PFSK-1 (cell line): ENCODE results near the gene KLF5.

ENCODE experiments used
- POLR2AphosphoS5 ChIP-seq: IDR thresholded peaks from 2 replicates; pipeline ENCODE4 v1.6.1; 2012; ENCODE audit warnings: low read depth, mild to moderate bottlenecking, control low read depth, low read length, moderate library complexity
- REST ChIP-seq, 2 experiments: IDR thresholded peaks; 2 replicates each; pipeline versions ENCODE4 v1.6.1 to v1.8.0; 2011 to 2012; ENCODE audit warnings: low read depth in 2 of 2, low read length in 2 of 2, control low read depth in 1 of 2, inconsistent platforms in 1 of 2, mild to moderate bottlenecking in 1 of 2, moderate library complexity in 1 of 2; ENCODE audit not compliant: insufficient read depth in 1 of 2
- SIN3A ChIP-seq: IDR thresholded peaks from 2 replicates; pipeline ENCODE4 v1.6.1; 2012; ENCODE audit warnings: mild to moderate bottlenecking, low read length, moderate library complexity, borderline replicate concordance; ENCODE audit not compliant: insufficient read depth
- TAF1 ChIP-seq: IDR thresholded peaks from 2 replicates; pipeline ENCODE4 v1.6.1; 2012; ENCODE audit warnings: low read length, control low read depth, borderline replicate concordance; ENCODE audit not compliant: insufficient read depth

- TF ChIP-seq POLR2AphosphoS5 (no peak), SIN3A (no peak), TAF1 (no peak), REST (IDR thresholded peaks at IDR 0.05; ENCODE audit: insufficient read depth in 1 of 2, low read depth in 2 of 2, low read length in 2 of 2) (no peak)
Measured at GRCh38 chr13:73035660-73036059, 23.1 kb upstream of the KLF5 start.
